Neural progenitor cell (in vitro differentiated cells): ENCODE data around the gene RSPO4. TPM values are rescaled to one million over a fixed set of nuclear protein-coding genes. Genes with fewer than 3 reads are reported as not detected.

ENCODE experiments used
- DNase-seq: peaks from one replicate; pipeline ENCODE4 v3.0.0-alpha.2; 2016; ENCODE audit warnings: low spot score
- H2AFZ ChIP-seq: fragments of 200-600 bp; sonication (generic); replicated peaks from 2 replicates; pipeline ENCODE4 v1.6.1; 2016; ENCODE audit warnings: antibody characterized with exemption
- H3F3A ChIP-seq: fragments of 200-600 bp; sonication (generic); 2 replicates; pipeline ENCODE4 v1.6.1; 2016; ENCODE audit warnings: antibody characterized with exemption, low read depth
- H3K27ac ChIP-seq: fragments of 200-600 bp; sonication (generic); 2 replicates; pipeline ENCODE4 v1.5.1; 2016; ENCODE audit warnings: mild to moderate bottlenecking
- H3K27me3 ChIP-seq: fragments of 200-600 bp; sonication (generic); 2 replicates; pipeline ENCODE4 v1.6.1; 2016; ENCODE audit warnings: mild to moderate bottlenecking, moderate library complexity
- H3K36me3 ChIP-seq: fragments of 200-600 bp; sonication (generic); 2 replicates; pipeline ENCODE4 v1.5.1; 2016
- H3K4me1 ChIP-seq: fragments of 200-600 bp; sonication (generic); 2 replicates; pipeline ENCODE4 v1.6.1; 2016; ENCODE audit warnings: mixed run types
- H3K4me2 ChIP-seq: fragments of 200-600 bp; sonication (generic); 2 replicates; pipeline ENCODE4 v1.6.1; 2016
- H3K4me3 ChIP-seq: fragments of 200-600 bp; sonication (generic); 2 replicates; pipeline ENCODE4 v1.5.1; 2016
- H3K79me2 ChIP-seq: fragments of 200-600 bp; sonication (generic); 2 replicates; pipeline ENCODE4 v1.6.1; 2016; ENCODE audit warnings: low read depth
- H3K9ac ChIP-seq: fragments of 200-600 bp; sonication (generic); 2 replicates; pipeline ENCODE4 v1.6.1; 2016
- H3K9me3 ChIP-seq: fragments of 200-600 bp; sonication (generic); 2 replicates; pipeline ENCODE4 v1.5.1; 2016; ENCODE audit warnings: low read depth
- H4K20me1 ChIP-seq: fragments of 200-600 bp; sonication (generic); 2 replicates; pipeline ENCODE4 v1.6.1; 2016; ENCODE audit warnings: low read depth
- H3K27ac Mint-ChIP-seq: 3 replicates; pipeline ENCODE4 v1.8.0; 2021; ENCODE audit warnings: mixed read lengths
- H3K27me3 Mint-ChIP-seq: 2 replicates; pipeline ENCODE4 v1.8.0; 2022; ENCODE audit warnings: low read depth, mild to moderate bottlenecking, inconsistent platforms, moderate library complexity, mixed read lengths; ENCODE audit not compliant: insufficient read depth
- H3K36me3 Mint-ChIP-seq: 3 replicates; pipeline ENCODE4 v1.8.0; 2021; ENCODE audit warnings: mixed read lengths
- H3K4me1 Mint-ChIP-seq: 3 replicates; pipeline ENCODE4 v1.8.0; 2021; ENCODE audit warnings: mixed read lengths
- H3K4me3 Mint-ChIP-seq: 3 replicates; pipeline ENCODE4 v1.8.0; 2021; ENCODE audit warnings: mild to moderate bottlenecking, moderate library complexity, mixed read lengths
- H3K9me3 Mint-ChIP-seq: 3 replicates; pipeline ENCODE4 v1.8.0; 2020; ENCODE audit warnings: mixed read lengths
- CTCF ChIP-seq: fragments of 200-600 bp; sonication (generic); IDR thresholded peaks from 2 replicates; pipeline ENCODE4 v1.5.1; 2017; ENCODE audit warnings: antibody characterized with exemption, mild to moderate bottlenecking
- EZH2 ChIP-seq: fragments of 200-600 bp; sonication (generic); IDR thresholded peaks from 2 replicates; pipeline ENCODE4 v1.6.1; 2017; ENCODE audit warnings: antibody characterized with exemption, mild to moderate bottlenecking, moderate library complexity
- EZH2phosphoT487 ChIP-seq: fragments of 200-600 bp; sonication (generic); IDR thresholded peaks from 2 replicates; pipeline ENCODE4 v1.6.1; 2017; ENCODE audit warnings: antibody characterized with exemption
- total RNA-seq: library from RNA; depleted of rRNA; stranded (reverse); fragments of >200 nt; gene quantifications from 2 replicates; pipeline ENCODE4 v1.2.3, GENCODE V29; 2015; ENCODE audit warnings: low replicate concordance

The RSPO4 gene
- total RNA-seq, 1 donor from 2014 or later: 0.26 TPM

GRCh38 chr20:956330-956951 lies 45.7 kb downstream of the RSPO4 start:
- no peaks in the 10 kb centered on the region for H3K79me2 ChIP-seq
- H3F3A ChIP-seq: no peaks in the 10 kb centered on the region
- H3K27me3 ChIP-seq: no peaks in the 10 kb centered on the region
- Mint-ChIP-seq H3K27ac (no peak overlapping the region), H3K36me3 (no peaks in the 10 kb centered on the region), H3K4me1 (no peaks in the 10 kb centered on the region), H3K27me3 (peaks cover 17% of the 10 kb centered on the region), H3K4me3 (no peak overlapping the region), H3K9me3 (peaks cover 2% of the 10 kb centered on the region)
- H2AFZ ChIP-seq: no peak overlapping the region
- no peaks in the 10 kb centered on the region for H3K36me3 ChIP-seq
- H3K4me3 ChIP-seq: no peak overlapping the region
- no peaks in the 10 kb centered on the region for H3K4me1 ChIP-seq
- TF ChIP-seq EZH2: no peak
- TF ChIP-seq CTCF: peak; percentile 98
- TF ChIP-seq EZH2phosphoT487: no peak
- H3K9me3 ChIP-seq: no peaks in the 10 kb centered on the region
- no peaks in the 10 kb centered on the region for H4K20me1 ChIP-seq
- H3K9ac ChIP-seq: no peak overlapping the region
- H3K27ac ChIP-seq: no peak overlapping the region
- H3K4me2 ChIP-seq: no peak overlapping the region
- peak; percentile 91 for DNase-seq

- no peak overlapping the region for H3K27ac ChIP-seq
- H3K79me2 ChIP-seq: no peaks in the 10 kb centered on the region
- Mint-ChIP-seq H3K27ac (no peak overlapping the region), H3K27me3 (peaks cover 17% of the 10 kb centered on the region), H3K4me3 (no peak overlapping the region), H3K9me3 (peaks cover 2% of the 10 kb centered on the region), H3K36me3 (no peaks in the 10 kb centered on the region), H3K4me1 (no peaks in the 10 kb centered on the region)
- H3K4me2 ChIP-seq: no peak overlapping the region
- DNase-seq: no peak
- no peak overlapping the region for H3K4me3 ChIP-seq
- TF ChIP-seq CTCF (no peak), EZH2 (no peak), EZH2phosphoT487 (no peak)
- no peak overlapping the region for H3K9ac ChIP-seq
- no peaks in the 10 kb centered on the region for H3K4me1 ChIP-seq
- no peaks in the 10 kb centered on the region for H3F3A ChIP-seq
- no peaks in the 10 kb centered on the region for H4K20me1 ChIP-seq
- H2AFZ ChIP-seq: no peak overlapping the region
- no peaks in the 10 kb centered on the region for H3K36me3 ChIP-seq
- no peaks in the 10 kb centered on the region for H3K9me3 ChIP-seq
- H3K27me3 ChIP-seq: no peaks in the 10 kb centered on the region
Measured at GRCh38 chr20:955656-956055, 46.5 kb downstream of the RSPO4 start.

- no peaks in the 10 kb centered on the region for H3K36me3 ChIP-seq
- H3K27me3 Mint-ChIP-seq: peaks cover 17% of the 10 kb centered on the region
- H3K27ac ChIP-seq: no peak overlapping the region
- H2AFZ ChIP-seq: no peak overlapping the region
- H3K4me2 ChIP-seq: no peak overlapping the region
- H3K9me3 ChIP-seq: no peaks in the 10 kb centered on the region
- no peaks in the 10 kb centered on the region for H3K27me3 ChIP-seq
- H3K36me3 Mint-ChIP-seq: no peaks in the 10 kb centered on the region
- H3F3A ChIP-seq: no peaks in the 10 kb centered on the region
- H4K20me1 ChIP-seq: no peaks in the 10 kb centered on the region
- H3K4me3 ChIP-seq: no peak overlapping the region
- TF ChIP-seq EZH2phosphoT487: no peak
- TF ChIP-seq EZH2: no peak
- TF ChIP-seq CTCF: no peak
- DNase-seq: no peak
- H3K4me3 Mint-ChIP-seq: no peak overlapping the region
- peaks cover 2% of the 10 kb centered on the region for H3K9me3 Mint-ChIP-seq
- H3K27ac Mint-ChIP-seq: no peak overlapping the region
- no peaks in the 10 kb centered on the region for H3K79me2 ChIP-seq
- H3K9ac ChIP-seq: no peak overlapping the region
- no peaks in the 10 kb centered on the region for H3K4me1 ChIP-seq
- H3K4me1 Mint-ChIP-seq: no peaks in the 10 kb centered on the region
Measured at GRCh38 chr20:955111-955510, 47.0 kb downstream of the RSPO4 start.
